Measurements from ENCODE around the gene SIPA1.

DNA sequence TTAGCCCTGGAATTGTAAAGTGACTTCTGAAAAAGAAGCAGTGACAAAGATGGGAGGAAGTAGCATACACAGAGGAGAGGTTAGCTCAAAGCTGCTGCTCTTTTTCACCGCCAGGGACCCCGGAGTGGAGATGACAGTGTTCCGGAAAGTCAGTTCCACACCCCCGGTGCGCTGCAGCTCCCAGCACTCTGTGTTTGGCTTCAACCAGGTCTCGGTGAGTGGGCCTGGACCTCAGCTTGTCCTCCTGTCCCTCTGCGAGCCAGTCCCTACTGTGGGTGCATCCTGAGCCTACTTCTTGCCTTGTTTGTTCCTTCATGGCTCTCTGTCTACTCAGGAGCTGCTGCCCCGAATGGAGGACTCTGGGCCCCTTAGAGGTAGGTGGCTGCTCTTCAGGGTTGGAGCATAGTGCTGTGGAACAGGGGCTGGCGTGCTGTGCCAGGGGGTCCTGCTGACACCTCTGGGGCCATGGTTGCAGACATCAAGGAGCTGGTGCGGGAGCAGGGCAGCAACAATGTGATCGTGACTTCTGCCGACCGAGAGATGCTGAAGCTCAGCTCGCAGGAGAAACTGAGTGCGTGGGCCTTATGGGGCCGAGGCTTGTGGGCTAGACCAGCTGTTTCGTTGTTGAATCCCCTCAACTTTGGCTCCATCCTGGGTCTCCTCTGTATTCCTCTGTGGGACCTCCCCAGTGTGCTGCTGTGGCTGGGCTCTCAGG lies 20.6 kb upstream of the SIPA1 start:
- TF ChIP-seq, protein P1, sequence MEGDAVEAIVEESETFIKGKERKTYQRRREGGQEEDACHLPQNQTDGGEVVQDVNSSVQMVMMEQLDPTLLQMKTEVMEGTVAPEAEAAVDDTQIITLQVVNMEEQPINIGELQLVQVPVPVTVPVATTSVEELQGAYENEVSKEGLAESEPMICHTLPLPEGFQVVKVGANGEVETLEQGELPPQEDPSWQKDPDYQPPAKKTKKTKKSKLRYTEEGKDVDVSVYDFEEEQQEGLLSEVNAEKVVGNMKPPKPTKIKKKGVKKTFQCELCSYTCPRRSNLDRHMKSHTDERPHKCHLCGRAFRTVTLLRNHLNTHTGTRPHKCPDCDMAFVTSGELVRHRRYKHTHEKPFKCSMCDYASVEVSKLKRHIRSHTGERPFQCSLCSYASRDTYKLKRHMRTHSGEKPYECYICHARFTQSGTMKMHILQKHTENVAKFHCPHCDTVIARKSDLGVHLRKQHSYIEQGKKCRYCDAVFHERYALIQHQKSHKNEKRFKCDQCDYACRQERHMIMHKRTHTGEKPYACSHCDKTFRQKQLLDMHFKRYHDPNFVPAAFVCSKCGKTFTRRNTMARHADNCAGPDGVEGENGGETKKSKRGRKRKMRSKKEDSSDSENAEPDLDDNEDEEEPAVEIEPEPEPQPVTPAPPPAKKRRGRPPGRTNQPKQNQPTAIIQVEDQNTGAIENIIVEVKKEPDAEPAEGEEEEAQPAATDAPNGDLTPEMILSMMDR (IDR thresholded peaks at IDR 0.05; ENCODE audit: control extremely low read depth in 1 of 3, insufficient read depth in 1 of 3, low read depth in 1 of 3, low read length in 3 of 3), result no peak
- TF ChIP-seq, protein P2, sequence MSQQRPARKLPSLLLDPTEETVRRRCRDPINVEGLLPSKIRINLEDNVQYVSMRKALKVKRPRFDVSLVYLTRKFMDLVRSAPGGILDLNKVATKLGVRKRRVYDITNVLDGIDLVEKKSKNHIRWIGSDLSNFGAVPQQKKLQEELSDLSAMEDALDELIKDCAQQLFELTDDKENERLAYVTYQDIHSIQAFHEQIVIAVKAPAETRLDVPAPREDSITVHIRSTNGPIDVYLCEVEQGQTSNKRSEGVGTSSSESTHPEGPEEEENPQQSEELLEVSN (IDR thresholded peaks at IDR 0.05), result no peak
- no peak for TF ChIP-seq BRCA1 (IDR thresholded peaks at IDR 0.05; ENCODE audit: low read depth, low read length)
- TF ChIP-seq, protein P3, sequence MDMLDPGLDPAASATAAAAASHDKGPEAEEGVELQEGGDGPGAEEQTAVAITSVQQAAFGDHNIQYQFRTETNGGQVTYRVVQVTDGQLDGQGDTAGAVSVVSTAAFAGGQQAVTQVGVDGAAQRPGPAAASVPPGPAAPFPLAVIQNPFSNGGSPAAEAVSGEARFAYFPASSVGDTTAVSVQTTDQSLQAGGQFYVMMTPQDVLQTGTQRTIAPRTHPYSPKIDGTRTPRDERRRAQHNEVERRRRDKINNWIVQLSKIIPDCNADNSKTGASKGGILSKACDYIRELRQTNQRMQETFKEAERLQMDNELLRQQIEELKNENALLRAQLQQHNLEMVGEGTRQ (IDR thresholded peaks at IDR 0.05; ENCODE audit: low read length), result no peak
- TF ChIP-seq KDM1A (IDR thresholded peaks at IDR 0.05; ENCODE audit: borderline replicate concordance, low read length), result no peak

Measured in H1 (cell line).